Measurements from ENCODE around the gene FGF2. TPM values are rescaled to one million over a fixed set of nuclear protein-coding genes. Genes with fewer than 3 reads are reported as not detected.

FGF2 gene
- total RNA-seq, 1 experiment from 2014 or later = 115 TPM

- POLR2A ChIA-PET = no interaction called here
- no peak for DNase-seq (ENCODE audit: low spot score)
- Mint-ChIP-seq H3K9me3 (no peaks in the 10 kb centered on the region), H3K27ac (no peak overlapping the region), H3K4me3 (no peak overlapping the region), H3K27me3 (ENCODE audit: low read depth) (no peaks in the 10 kb centered on the region), H3K4me1 (peaks cover 6% of the 10 kb centered on the region), H3K36me3 (no peaks in the 10 kb centered on the region)
- CTCF ChIA-PET = no interaction called here
- ATAC-seq = peak; percentile 47; the same call in 1 of the 2 replicates
- TF ChIP-seq ATF3 (CRISPR knock-in tag; conservative IDR thresholded peaks at IDR 0.05) (no peak), GABPB1 (CRISPR knock-in tag; IDR thresholded peaks at IDR 0.05) (no peak), E2F1 (CRISPR knock-in tag; IDR thresholded peaks at IDR 0.05) (no peak), ZNF317 (CRISPR knock-in tag; IDR thresholded peaks at IDR 0.05; ENCODE audit: borderline replicate concordance, low read depth) (no peak), CREM (CRISPR knock-in tag; IDR thresholded peaks at IDR 0.05) (no peak), STAT6 (CRISPR knock-in tag; conservative IDR thresholded peaks at IDR 0.05; ENCODE audit: low read depth) (no peak), ZNF671 (CRISPR knock-in tag; IDR thresholded peaks at IDR 0.05) (no peak), ETV6 (CRISPR knock-in tag; IDR thresholded peaks at IDR 0.05) (no peak), ZBTB43 (CRISPR knock-in tag; IDR thresholded peaks at IDR 0.05) (no peak), FOXK1 (CRISPR knock-in tag; IDR thresholded peaks at IDR 0.05) (no peak), ZNF423 (CRISPR knock-in tag; IDR thresholded peaks at IDR 0.05) (no peak), ZNF416 (CRISPR knock-in tag; IDR thresholded peaks at IDR 0.05) (no peak), MAX (CRISPR knock-in tag; IDR thresholded peaks at IDR 0.05) (no peak), ZNF512 (CRISPR knock-in tag; IDR thresholded peaks at IDR 0.05; ENCODE audit: borderline replicate concordance) (no peak), JAZF1 (CRISPR knock-in tag; IDR thresholded peaks at IDR 0.05) (no peak), RORB (CRISPR knock-in tag; IDR thresholded peaks at IDR 0.05) (no peak)
Measured at GRCh38 chr4:122912810-122913575, 86.4 kb downstream of the FGF2 start.

GRCh38 chr4:122914292-122914904 lies 87.8 kb downstream of the FGF2 start:
- Mint-ChIP-seq H3K27me3 (ENCODE audit: low read depth) (no peaks in the 10 kb centered on the region), H3K27ac (no peak overlapping the region), H3K4me3 (no peak overlapping the region), H3K36me3 (no peaks in the 10 kb centered on the region), H3K4me1 (no peaks in the 10 kb centered on the region), H3K9me3 (no peaks in the 10 kb centered on the region)
- ChIA-PET CTCF (interaction anchor here (0.9 to 1.6 kb wide), 3 partner anchors 20 to 182 kb away, joined by 4 read pairs; partner anchors contain the start of gene BBS12), POLR2A (interaction anchor here (0.7 kb wide), 2 partner anchors 144 to 550 kb away, joined by 3 to 8 read pairs; no protein-coding TSS in a partner anchor)
- DNase-seq (ENCODE audit: low spot score) = no peak
- no peak for ATAC-seq
- TF ChIP-seq TCF7 (CRISPR knock-in tag; IDR thresholded peaks at IDR 0.05; ENCODE audit: low read depth) (no peak), NFATC4 (CRISPR knock-in tag; IDR thresholded peaks at IDR 0.05) (no peak), PRDM15 (CRISPR knock-in tag; IDR thresholded peaks at IDR 0.05) (no peak), NFYB (CRISPR knock-in tag; conservative IDR thresholded peaks at IDR 0.05; ENCODE audit: low read depth) (no peak), ZNF512 (CRISPR knock-in tag; IDR thresholded peaks at IDR 0.05; ENCODE audit: borderline replicate concordance) (no peak), TP53 (CRISPR knock-in tag; IDR thresholded peaks at IDR 0.05) (no peak), ZNF121 (CRISPR knock-in tag; IDR thresholded peaks at IDR 0.05) (no peak)
